Endothelial cell of umbilical vein (primary cell): Measurements from ENCODE around the gene MSL2. TPM values are rescaled to one million over a fixed set of nuclear protein-coding genes. Genes with fewer than 3 reads are reported as not detected.
A peak's percentile ranks its signal among the peaks of the same experiment; 100 is the strongest.
"Not testable (repeated sequence)": the region's sequence is repeated elsewhere in the genome, so short reads cannot be mapped to it uniquely, and the experiment has no call there.

Experiments used
- BruUV-seq: library from RNA; stranded (reverse); fragments of 400-500 nt; replicated peaks from 2 replicates; lab custom pipeline; 2021; lab: Mats Ljungman, UMichigan
- CTCF ChIA-PET: fragments of 300-600, 350-600 bp; sonication (Branson Sonifier 250); formaldehyde crosslinking; loops from one replicate; lab custom pipeline; 2021; ENCODE audit warnings: antibody characterized with exemption, inconsistent platforms; lab: Charles Lee
- POLR2A ChIA-PET: fragments of 300-600, 350-600 bp; sonication (Branson Sonifier 250); formaldehyde crosslinking; loops from one replicate; lab custom pipeline; 2021; ENCODE audit warnings: antibody characterized with exemption, inconsistent platforms; lab: Charles Lee
- DNase-seq: peaks from one replicate; pipeline ENCODE4 v3.0.0-alpha.2; 2011; ENCODE audit warnings: low read depth, low spot score
- FAIRE-seq: peaks from 2 replicates; lab custom pipeline; 2011; peaks lifted over from hg19 to GRCh38; lab: Jason Lieb, UNC
- H2AFZ ChIP-seq: 2 replicates; pipeline ENCODE4 v1.6.0; 2012; ENCODE audit warnings: low read depth, low read length, control low read depth, inconsistent platforms
- H3K27ac ChIP-seq: 2 replicates; pipeline ENCODE4 v1.5.1; 2011; ENCODE audit warnings: low read depth, mild to moderate bottlenecking, control low read depth, low read length, moderate library complexity; ENCODE audit not compliant: insufficient read depth
- H3K27me3 ChIP-seq, 2 experiments: 2 replicates each; pipeline versions ENCODE4 v1.6.0 to v1.6.1; 2011; ENCODE audit warnings: low read length in 2 of 2, mixed read lengths in 1 of 2; ENCODE audit not compliant: control insufficient read depth in 2 of 2, insufficient read depth in 2 of 2
- H3K36me3 ChIP-seq, 2 experiments: 2 replicates in 1 of 2; 3 replicates in 1 of 2; pipeline ENCODE4 v1.5.1; 2011; ENCODE audit warnings: low read length in 2 of 2, mild to moderate bottlenecking in 1 of 2, moderate library complexity in 1 of 2; ENCODE audit not compliant: control insufficient read depth in 2 of 2, insufficient read depth in 2 of 2; ENCODE audit errors: extremely low read depth in 1 of 2
- H3K4me1 ChIP-seq: 3 replicates; pipeline ENCODE4 v1.5.1; 2011; ENCODE audit warnings: mild to moderate bottlenecking, low read length; ENCODE audit not compliant: control insufficient read depth, insufficient read depth; ENCODE audit errors: extremely low read depth
- H3K4me2 ChIP-seq: 2 replicates; pipeline ENCODE4 v1.6.1; 2011; ENCODE audit warnings: low read length, control low read depth, mixed read lengths; ENCODE audit not compliant: insufficient read depth
- H3K4me3 ChIP-seq, 3 experiments: fragments of 200-600 bp in 1 of 3; sonication (generic), shearing (Covaris generic) in 1 of 3; replicated peaks in 1 of 3; 2 replicates each; pipeline ENCODE4 v1.5.1; 2011 to 2016; ENCODE audit warnings: control low read depth in 3 of 3, low read length in 3 of 3, mild to moderate bottlenecking in 2 of 3, inconsistent platforms in 1 of 3, low read depth in 1 of 3, moderate library complexity in 1 of 3; ENCODE audit not compliant: insufficient read depth in 1 of 3
- H3K79me2 ChIP-seq: 2 replicates; pipeline ENCODE4 v1.6.0; 2012; ENCODE audit warnings: low read length, inconsistent platforms; ENCODE audit not compliant: control insufficient read depth, insufficient read depth
- H3K9ac ChIP-seq: replicated peaks from 2 replicates; pipeline ENCODE3; 2011; ENCODE audit warnings: low read length, control low read depth; ENCODE audit not compliant: insufficient read depth; ENCODE audit errors: extremely low read depth
- H3K9me1 ChIP-seq: replicated peaks from 3 replicates; pipeline ENCODE4 v1.6.0; 2011; ENCODE audit warnings: mild to moderate bottlenecking, low read length; ENCODE audit not compliant: control insufficient read depth, insufficient read depth; ENCODE audit errors: extremely low read depth
- H3K9me3 ChIP-seq: replicated peaks from 2 replicates; pipeline ENCODE4 v1.5.1; 2012; ENCODE audit warnings: low read length, inconsistent platforms; ENCODE audit not compliant: control insufficient read depth, insufficient read depth
- H4K20me1 ChIP-seq: replicated peaks from 2 replicates; pipeline ENCODE3; 2011; ENCODE audit warnings: mild to moderate bottlenecking, low read length; ENCODE audit not compliant: control insufficient read depth, insufficient read depth; ENCODE audit errors: extremely low read depth
- FOS ChIP-seq: IDR thresholded peaks from 2 replicates; pipeline ENCODE4 v1.6.1; 2011; ENCODE audit warnings: mild to moderate bottlenecking, low read length, moderate library complexity, borderline replicate concordance; ENCODE audit not compliant: insufficient read depth
- JUN ChIP-seq: IDR thresholded peaks from 2 replicates; pipeline ENCODE4 v1.6.1; 2011; ENCODE audit warnings: borderline replicate concordance, low read depth; ENCODE audit not compliant: insufficient read length, insufficient read depth
- MYC ChIP-seq: IDR thresholded peaks from one replicate; pipeline ENCODE4 v1.6.1; 2011; ENCODE audit warnings: mild to moderate bottlenecking, low read depth, low read length
- dilution Hi-C: fragments of 300-500 bp; cut with MboI; formaldehyde crosslinking; loops from one replicate; pipeline ENCODE4 v1.15.0; 2019; ENCODE audit warnings: low sequenced_read_pairs; ENCODE audit not compliant: extremely low pct_ligation_motif_present
- intact Hi-C: fragments of 100-400 bp; cut with micrococcal nuclease; formaldehyde crosslinking; loops from one replicate; pipeline ENCODE4 v1.10.0; 2022
- polyA plus RNA-seq, 4 experiments: library from polyadenylated mRNA; depleted of rRNA in 3 of 4; stranded (reverse) in 3 of 4; unstranded in 1 of 4; fragments of >200 nt; gene quantifications; 2 replicates each; pipeline versions ENCODE4 v1.2.1 to v1.2.3, GENCODE V29; 2011 to 2012; ENCODE audit warnings: missing spikeins in 1 of 4
- total RNA-seq: library from RNA; stranded (reverse); gene quantifications from 2 replicates; pipeline ENCODE4 v1.2.3, GENCODE V29; 2021

Gene MSL2
- total and polyA plus RNA-seq, 2 donors (not counting 3 experiments of a cell fraction or from before 2014, with no cell fraction given) = 6.7 to 21.9 TPM

DNA sequence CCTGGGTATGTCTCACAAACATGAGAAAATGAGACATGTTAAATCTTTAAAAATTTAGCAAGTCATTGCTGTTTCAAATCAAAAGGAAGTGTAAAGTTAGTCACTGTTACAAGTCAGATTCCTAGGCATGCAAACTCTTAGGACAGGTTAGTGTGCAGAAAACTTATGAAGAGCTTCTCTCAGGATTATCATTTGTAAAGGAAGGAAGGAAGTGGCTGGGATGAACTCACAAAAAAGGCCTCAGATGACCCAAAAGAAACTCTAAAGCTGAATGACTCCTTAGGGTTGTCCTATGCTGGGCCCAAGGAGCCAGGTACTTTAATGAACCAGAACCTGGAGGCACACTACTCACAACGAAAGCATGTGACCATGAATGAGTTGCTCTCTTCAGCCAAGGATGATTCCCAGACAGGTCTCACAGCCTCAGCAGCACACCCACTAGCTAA, 25.0 kb downstream of the MSL2 start:
- Histone ChIP-seq H4K20me1 (peaks cover 37% of the 10 kb centered on the region), H3K36me3 (no peaks in the 10 kb centered on the region), H3K9ac (no peak overlapping the region), H3K4me1 (peaks cover 17% of the 10 kb centered on the region), H3K9me3 (no peaks in the 10 kb centered on the region), H3K4me2 (peak overlapping the region; percentile 57), H3K4me3 (no peak overlapping the region), H3K9me1 (no peaks in the 10 kb centered on the region), H2AFZ (no peak overlapping the region), H3K27ac (peak overlapping the region; percentile 35), H3K27me3 (no peaks in the 10 kb centered on the region), H3K79me2 (peaks cover 100% of the 10 kb centered on the region)
- DNase-seq = peak; percentile 24
- BruUV-seq = no TSS peak
- ChIA-PET CTCF (interaction anchor here (0.7 to 1.0 kb wide), 4 partner anchors 8 to 92 kb away, joined by 3 to 4 read pairs (median 3); no protein-coding TSS in a partner anchor), POLR2A (no interaction called here)
- dilution Hi-C loops (no loop called here), intact Hi-C loops (no loop called here)
- TF ChIP-seq JUN = no peak
- peak; percentile 37 for TF ChIP-seq FOS
- no peak for TF ChIP-seq MYC
- FAIRE-seq = peak; percentile 8

DNA sequence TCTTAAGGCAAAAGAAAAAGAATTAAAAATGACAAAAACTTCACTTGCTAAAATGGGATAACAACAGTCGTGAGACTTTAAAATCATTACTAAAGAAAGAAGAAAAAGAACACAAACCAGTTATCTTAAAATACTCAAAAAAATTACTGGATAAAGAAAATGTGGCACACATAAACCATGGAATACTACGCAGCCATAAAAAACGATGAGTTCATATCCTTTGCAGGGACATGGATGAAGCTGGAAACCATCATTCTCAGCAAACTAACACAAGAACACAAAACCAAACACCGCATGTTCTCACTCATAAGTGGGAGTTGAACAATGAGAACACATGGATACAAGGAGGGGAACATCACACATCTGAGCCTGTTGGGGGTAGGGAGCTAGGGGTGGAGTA, 27.9 kb downstream of the MSL2 start:
- H3K27ac ChIP-seq, BruUV-seq, H3K9me3 ChIP-seq, DNase-seq, FAIRE-seq, H3K4me3 ChIP-seq, H3K36me3 ChIP-seq, intact Hi-C loops, H3K4me2 ChIP-seq, H3K27me3 ChIP-seq, dilution Hi-C loops, H2AFZ ChIP-seq, H3K9ac ChIP-seq, H3K9me1 ChIP-seq: not testable (repeated sequence)
- Histone ChIP-seq H3K79me2 (peaks cover 100% of the 10 kb centered on the region), H3K4me1 (peaks cover 20% of the 10 kb centered on the region), H4K20me1 (peaks cover 28% of the 10 kb centered on the region)
- ChIA-PET CTCF (interaction anchor here (1.3 kb wide), 1 partner anchor 8 kb away, joined by 3 read pairs; no protein-coding TSS in a partner anchor), POLR2A (interaction anchor here (0.9 kb wide), 1 partner anchor 28 kb away, joined by 6 read pairs; the partner anchor contains the start of gene MSL2)
